SIG-M5 treated with dmso at 0.1 percent for 504 hours (cell line): ENCODE results near the gene C1QTNF5.

ENCODE experiments used
- DNase-seq: peaks from one replicate; lab custom pipeline; 2025; ENCODE audit not compliant: unreplicated experiment; lab: John Stamatoyannopoulos, UW

C1QTNF5 gene

DNA sequence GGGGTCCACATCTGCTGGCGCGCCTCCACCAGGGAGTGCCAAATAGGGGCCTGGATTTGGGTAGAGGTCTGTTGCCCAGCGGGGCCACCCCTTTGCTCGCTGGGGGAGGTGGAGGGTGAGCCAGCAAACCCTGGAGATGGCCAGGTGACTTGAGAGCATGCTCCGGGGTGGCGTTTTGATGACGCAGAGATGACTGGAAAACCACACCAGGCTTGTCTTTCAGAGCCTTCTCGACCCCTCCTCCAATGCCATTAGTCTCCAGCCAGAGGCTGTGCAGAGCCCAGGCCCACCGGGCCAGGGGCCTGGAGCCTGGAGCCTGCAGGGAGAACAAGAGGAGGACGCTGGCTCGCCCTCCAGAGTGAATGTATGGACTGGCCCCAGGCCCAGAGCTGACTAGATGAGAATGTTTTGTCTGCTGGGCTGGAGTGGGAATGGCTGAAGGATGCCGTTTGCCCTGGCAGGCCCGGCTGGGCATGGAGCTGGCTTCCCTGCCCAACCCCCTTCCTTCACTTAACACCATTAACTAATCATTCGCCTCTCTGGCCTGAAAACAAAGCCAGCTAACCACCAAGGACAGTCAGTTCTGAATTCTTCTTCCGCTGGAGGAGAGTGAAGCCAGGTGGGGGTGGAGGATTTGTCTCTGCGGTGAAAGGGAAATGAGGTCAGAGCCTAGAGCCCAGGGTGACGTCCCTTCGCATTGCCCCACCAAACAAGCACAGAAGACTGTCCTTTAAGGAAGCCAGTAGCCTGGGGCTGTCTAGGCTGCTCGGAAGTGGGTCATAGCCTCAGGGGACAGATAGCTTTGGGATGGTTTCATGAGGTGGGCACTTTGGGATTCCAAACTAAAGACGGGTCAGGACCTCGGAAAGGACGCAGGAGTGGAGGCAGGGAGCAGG is 22.2 kb downstream of the C1QTNF5 start:
- DNase-seq = no peak

- peak; percentile 5 for DNase-seq
These were observed 23.0 kb downstream of the C1QTNF5 start for GRCh38 chr11:119317592-119318239.

GRCh38 chr11:119316729-119317591 is 23.7 kb downstream of the C1QTNF5 start, which contains the start of gene MCAM:
TSS of gene MCAM (minus strand) at chr11:119317130. CDS start at chr11:119317101, 29 bp downstream.
- DNase-seq = no peak

- DNase-seq = no peak
These were observed 24.5 kb downstream of the C1QTNF5 start for GRCh38 chr11:119316016-119316728.

DNA sequence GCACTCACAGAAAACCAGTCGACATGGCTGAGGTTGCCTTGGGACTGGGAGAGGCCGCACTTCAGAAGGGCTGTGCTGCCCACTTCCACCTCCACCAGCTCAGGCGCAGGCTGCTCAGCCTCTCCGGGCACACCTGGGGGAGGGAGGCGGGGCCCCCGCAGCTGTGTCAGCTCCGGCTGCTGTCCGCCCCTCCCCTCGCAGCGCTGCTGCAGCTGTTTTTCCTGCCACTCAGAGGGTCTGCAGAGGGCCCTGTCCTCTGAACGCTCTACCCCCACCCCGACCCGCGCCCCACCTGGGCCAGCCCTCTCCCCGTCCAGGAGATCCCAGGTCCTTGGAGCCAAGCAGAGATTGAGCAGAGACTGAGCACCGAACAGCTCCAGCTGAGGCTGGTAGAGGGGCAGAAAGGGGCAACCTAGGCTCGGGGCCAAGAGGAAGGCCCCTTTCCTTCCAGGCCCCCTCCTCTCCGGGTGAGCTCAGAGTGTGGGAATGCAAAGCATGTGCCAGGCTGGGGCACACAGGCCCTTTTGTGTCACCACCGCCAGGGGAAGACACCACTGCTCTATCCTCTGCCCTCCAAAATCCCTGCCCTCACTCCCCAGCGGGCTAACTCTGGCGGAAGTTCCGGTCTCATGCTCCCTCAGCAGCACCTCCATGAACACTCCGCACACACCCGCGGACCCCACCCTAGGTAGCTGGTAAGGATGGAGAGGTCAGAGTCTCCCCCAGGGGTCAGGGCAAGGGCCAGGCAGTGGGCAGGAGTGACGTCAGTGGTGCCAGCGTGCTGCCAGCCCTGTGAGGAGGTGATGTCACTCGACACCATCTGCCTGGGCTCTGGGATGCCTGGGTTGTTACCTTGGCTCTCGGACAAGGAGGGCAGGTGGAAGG is 25.3 kb downstream of the C1QTNF5 start:
- no peak for DNase-seq

DNA sequence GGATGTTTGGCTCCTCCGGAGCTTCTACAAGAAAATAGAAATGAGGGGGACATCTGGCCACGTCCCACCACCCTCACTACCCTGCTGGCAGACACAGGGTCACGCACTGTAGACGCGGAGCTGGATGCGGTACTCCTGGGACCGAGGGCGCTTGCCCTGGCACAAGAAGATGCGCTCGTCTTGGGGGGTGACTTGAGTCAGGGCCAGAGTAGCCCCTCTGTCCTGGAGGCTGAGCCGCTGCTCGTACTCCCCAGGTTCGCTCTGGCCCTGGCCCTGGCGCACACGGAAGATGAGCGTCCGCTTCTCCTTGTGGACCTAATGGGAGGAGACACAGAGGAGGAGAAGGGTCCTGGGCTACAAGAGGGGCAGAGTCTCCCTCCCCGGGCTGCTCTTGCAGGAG is 26.0 kb downstream of the C1QTNF5 start:
- DNase-seq = no peak

DNA sequence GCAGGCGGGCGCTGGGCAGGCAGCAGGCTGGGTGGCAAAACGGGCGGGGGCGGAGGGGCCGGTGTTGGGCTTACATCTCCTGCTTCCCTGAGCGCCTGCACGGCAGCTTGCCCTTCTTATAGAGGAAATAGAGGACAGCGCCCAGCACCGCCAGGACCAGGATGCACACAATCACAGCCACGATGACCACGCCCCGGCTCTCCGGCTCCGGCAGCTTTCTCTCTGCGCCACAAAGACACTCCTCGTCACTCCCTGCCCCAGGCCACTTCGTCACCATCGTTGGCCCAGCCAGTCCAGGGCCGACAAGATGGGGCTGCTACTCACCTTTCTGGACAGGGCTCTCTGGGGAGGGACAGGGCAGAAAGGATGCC is 30.0 kb downstream of the C1QTNF5 start:
- no peak for DNase-seq

DNA sequence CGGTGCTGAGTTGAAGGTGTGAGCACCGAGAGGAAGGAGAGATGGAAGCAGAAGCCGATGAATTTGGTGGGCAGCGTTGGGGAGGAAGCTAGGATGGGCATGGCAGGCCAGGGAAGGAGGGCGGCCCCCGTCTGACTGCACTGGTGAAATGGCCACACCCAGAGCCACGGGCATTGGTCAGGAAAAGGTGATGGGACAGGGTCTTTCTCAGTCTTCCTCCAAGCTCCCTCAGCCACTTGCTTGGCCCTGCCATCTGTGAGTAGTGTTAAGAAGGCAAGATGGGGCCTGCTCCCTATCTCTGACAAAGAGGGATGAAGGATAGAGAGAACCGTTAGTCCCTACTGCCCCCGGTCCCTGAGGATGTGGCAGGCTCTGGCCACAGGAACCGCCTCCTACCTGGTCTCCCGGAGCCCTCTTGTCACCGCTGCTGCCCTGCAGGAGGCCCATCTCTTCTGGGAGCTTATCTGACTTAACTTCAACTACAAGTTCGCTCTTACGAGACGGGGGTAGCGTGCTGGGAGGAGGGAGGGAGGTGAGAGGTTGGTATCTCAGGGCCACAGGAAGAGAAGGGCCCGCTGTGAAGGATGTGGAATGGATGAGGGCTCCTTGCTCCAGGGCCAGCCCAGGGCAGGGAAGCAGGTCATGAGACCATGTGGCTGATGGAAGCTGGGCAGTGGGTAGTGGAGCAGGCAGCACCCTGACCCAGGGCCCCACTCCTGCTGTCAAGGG is 30.6 kb downstream of the C1QTNF5 start:
- DNase-seq = no peak

GRCh38 chr11:119309411-119309810 is 31.3 kb downstream of the C1QTNF5 start:
- DNase-seq = no peak

DNA sequence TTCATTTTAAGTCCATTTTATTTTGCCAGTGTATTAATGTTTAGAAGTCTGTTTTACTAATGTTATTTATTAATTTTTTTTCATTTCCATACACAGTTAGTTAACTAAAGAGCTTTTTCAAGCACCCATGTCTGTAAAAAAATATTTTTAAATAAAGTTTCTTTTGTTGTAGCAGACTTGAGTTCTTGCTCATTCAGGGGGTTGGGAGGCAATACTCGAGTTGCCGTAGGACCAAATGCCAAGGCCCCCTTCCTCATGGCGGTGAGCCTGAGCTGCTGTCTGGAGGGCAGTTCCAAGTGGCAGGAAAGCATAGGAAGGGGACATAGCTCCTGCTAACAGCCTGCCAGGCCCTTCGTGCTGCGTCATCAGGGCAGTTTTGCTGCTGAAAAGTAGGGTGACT is 32.7 kb downstream of the C1QTNF5 start:
- no peak for DNase-seq

DNA sequence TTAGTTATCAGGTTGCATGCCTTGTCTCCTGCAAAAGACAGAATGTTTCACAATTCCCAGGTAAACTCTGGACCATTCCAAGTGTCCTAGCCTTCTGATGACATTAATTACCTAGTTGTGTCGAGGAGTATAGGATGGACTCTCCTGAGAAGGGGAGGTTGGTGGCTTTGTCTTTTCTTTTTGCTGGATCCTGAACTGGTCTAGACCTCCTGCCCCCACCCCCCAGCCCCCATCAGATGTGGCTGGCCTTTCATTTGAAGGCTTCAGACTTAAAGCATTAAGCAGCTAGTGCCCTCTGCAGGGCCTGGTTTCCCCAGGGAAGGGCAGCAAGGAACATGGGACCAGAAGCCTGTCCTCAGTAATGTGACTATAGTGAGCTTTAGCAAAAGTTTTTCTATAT is 33.5 kb downstream of the C1QTNF5 start:
- DNase-seq = no peak

- peak; percentile 45 for DNase-seq
These were observed 34.3 kb downstream of the C1QTNF5 start for GRCh38 chr11:119306373-119306890.

DNA sequence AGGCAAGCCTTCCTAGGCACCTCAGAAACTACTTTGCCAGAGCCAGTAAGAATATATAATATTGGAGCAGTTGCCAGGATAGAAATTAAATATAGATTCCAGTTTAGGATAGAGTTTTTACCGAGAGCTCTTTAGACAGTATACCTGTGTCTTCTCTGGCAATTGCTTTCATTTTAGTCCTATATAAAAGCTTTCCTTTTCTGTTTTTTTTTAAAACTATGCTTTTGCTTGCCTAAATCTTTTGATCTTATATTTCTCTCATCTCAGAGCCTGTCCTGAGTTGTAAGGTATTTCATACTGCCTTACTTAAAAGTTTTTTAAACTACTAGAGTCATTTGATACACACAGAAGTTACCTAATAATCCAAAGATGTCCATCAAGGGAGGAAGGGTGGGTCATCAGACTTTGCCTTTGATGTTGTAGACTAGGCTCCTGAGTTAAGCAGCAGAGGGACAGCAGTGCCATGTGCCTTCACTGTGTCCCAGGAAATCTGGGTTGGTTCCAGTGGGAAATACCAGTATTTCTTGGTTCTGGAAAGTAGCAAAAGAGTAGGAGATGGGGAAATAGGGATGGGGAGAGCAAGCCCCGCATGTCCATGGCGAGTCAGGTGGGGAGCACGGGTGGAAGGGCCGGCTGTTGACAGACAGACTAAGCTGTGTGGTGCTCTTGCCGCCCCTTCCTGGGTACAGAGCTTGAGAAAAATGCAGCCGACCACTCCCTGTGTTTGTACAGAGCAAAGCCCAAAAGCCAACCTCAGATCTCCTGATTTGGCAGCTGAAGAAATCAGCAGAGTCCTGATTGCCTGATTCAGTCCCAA is 34.9 kb downstream of the C1QTNF5 start:
- no peak for DNase-seq

- no peak for DNase-seq
These were observed 37.4 kb downstream of the C1QTNF5 start for GRCh38 chr11:119303227-119303718.

DNA sequence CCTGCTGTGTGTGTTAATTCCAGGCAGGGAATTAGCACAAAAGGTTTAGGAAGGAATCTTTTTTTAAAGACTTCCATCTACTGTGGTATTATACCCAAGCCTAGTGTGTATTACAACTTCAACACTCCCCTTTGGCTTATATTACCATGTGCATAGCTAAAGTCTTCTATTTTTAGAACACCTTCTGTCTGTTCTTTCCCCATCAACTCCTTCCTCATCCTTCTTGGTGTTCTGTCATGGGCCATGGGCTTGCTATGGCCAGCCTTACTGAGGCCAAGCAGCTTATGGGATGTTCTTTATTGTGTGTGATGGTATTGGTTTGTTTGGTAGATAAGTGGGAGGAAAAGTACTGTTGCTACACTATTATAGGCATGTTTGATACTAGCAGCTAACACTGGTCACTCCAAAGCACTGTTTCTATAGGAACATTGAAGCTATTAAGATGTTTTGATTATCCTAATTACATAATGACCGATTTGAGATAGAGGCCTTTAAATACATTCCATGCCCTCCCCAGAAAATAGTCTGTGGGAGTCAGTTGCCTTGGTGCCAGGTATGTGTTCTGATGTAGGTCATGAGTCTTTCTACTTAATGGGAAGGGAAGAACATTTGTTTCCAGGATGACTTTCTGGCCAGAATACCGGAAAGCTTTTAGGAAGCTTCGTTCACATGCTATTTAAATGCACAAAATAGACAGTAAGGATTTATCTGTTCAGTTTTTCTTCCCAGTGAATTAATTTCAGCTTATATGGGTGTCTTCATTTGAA is 40.3 kb downstream of the C1QTNF5 start:
- no peak for DNase-seq

GRCh38 chr11:119299416-119299815 is 41.3 kb downstream of the C1QTNF5 start:
- DNase-seq = no peak

DNA sequence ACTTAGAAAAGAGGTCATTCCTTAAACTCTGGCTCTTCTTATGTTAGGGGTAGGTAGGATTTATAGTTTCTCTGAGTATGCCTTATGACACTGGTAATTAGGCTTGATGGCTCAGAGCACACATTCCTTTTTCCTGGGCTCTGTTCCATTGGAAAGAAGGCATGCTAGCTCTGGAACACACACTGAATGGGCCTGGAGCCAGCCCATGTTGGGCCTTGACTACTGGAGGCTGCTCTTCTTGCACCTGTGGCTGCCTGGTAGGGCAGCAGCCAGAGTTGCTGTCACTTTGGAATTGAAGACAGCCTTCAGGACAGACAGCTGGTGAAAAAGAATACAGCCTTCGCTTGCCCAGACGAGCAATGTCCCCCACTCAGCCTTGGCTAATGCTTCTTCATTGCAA is 42.0 kb downstream of the C1QTNF5 start:
- no peak for DNase-seq
